ENCODE measurements around the gene MGAT3. TPM values are rescaled to one million over a fixed set of nuclear protein-coding genes. Genes with fewer than 3 reads are reported as not detected.

Gene MGAT3
- total and polyA plus RNA-seq, 2 of the 8 experiments (the other 6 are each of a cell fraction or from before 2014, with no cell fraction given) = 4.3 to 9.2 TPM

- TF ChIP-seq FOSL1 (IDR thresholded peaks at IDR 0.05; ENCODE audit: insufficient read depth, low read depth, low read length) (no peak), SP1 (IDR thresholded peaks at IDR 0.05; ENCODE audit: low read depth, low read length) (peak; percentile 59; the same call in 1 of the 2 replicates)
Measured at GRCh38 chr22:39518996-39519680, 62.3 kb downstream of the MGAT3 start (continued).

All from H1 (cell line).